Lower leg skin (tissue), 3 donors: ENCODE data around the gene SCAF1.

Experiments used
- POLR2A ChIP-seq, 2 donors: fragments of 450-650 bp; IDR thresholded peaks; one replicate each; pipeline ENCODE4 v1.6.1; 2016 to 2017; ENCODE audit warnings: antibody characterized with exemption in 2 of 2, mild to moderate bottlenecking in 1 of 2, moderate library complexity in 1 of 2
- TF ChIP-seq, protein P1 (sequence below), 3 donors: fragments of 450-650 bp; IDR thresholded peaks; one replicate each; pipeline ENCODE4 v1.5.1; 2016; ENCODE audit warnings: antibody characterized with exemption in 3 of 3, mild to moderate bottlenecking in 3 of 3, moderate library complexity in 2 of 3

GRCh38 chr19:49613374-49613773 is 28.6 kb upstream of the SCAF1 start:
- TF ChIP-seq, protein P1, sequence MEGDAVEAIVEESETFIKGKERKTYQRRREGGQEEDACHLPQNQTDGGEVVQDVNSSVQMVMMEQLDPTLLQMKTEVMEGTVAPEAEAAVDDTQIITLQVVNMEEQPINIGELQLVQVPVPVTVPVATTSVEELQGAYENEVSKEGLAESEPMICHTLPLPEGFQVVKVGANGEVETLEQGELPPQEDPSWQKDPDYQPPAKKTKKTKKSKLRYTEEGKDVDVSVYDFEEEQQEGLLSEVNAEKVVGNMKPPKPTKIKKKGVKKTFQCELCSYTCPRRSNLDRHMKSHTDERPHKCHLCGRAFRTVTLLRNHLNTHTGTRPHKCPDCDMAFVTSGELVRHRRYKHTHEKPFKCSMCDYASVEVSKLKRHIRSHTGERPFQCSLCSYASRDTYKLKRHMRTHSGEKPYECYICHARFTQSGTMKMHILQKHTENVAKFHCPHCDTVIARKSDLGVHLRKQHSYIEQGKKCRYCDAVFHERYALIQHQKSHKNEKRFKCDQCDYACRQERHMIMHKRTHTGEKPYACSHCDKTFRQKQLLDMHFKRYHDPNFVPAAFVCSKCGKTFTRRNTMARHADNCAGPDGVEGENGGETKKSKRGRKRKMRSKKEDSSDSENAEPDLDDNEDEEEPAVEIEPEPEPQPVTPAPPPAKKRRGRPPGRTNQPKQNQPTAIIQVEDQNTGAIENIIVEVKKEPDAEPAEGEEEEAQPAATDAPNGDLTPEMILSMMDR (IDR thresholded peaks at IDR 0.05), result no peak
- no peak for TF ChIP-seq POLR2A (IDR thresholded peaks at IDR 0.05)
